SIG-M5 (cell line): ENCODE measurements around the gene HEATR5A.
"Not testable (repeated sequence)": the region's sequence is repeated elsewhere in the genome, so short reads cannot be mapped to it uniquely, and the experiment has no call there.

Experiments
- DNase-seq: peaks from one replicate; lab custom pipeline; 2025; lab: John Stamatoyannopoulos, UW

Gene HEATR5A

DNA sequence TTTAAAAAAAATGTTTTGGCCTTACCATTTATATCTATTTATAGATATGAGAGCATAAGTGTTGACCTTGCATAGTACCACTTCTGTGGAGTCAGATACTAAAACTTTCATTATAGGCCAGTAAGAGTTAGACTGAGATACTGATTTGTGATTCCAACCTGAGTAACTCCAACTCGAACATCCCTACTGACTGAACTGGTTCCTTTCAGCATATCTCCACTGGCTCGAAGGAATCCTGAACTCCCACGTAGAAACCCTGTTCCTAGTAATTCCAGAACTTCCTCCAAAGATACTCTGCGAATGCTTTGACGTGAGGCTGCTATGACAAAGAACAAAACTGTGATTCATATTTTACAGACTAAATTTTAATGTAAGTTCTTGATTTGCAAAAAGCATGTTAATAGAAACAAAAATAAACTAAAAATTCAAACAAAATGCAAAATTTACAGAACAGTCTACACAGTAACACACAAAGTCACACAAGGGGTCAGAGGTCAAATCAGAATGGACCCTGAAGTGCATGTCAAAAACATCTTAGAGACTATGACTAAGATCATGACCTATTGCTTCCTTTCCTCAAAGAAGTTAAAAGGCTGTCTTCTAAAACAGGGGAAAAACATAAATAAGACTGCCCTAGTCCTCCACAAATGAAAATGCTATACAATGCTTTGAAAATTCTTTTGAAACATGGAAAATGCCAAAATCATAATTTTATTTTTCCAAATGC lies 31.5 kb downstream of the HEATR5A start:
- no peak for DNase-seq

GRCh38 chr14:31387091-31387490 lies 33.3 kb downstream of the HEATR5A start:
- DNase-seq: no peak

- DNase-seq: no peak
These were observed 34.1 kb downstream of the HEATR5A start for GRCh38 chr14:31386271-31386670.

DNA sequence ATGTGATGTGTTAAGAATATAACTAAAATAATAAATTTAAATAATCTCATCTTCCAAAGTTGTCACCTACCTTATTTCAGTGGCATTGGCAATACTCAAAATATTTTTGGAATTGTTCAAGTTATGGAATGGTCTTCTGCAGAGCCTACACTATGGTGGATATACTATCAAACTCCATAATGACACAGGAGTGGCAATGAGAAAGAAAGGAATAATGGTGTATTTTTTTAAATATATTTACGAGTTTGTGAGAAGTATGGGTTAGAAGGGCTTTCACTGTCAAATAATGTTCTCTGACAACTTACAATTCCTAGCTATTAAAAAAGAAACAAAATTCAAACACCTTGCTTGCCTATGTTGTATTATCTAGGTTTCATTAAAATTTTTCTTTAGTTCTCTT lies 38.1 kb downstream of the HEATR5A start:
- no peak for DNase-seq

DNA sequence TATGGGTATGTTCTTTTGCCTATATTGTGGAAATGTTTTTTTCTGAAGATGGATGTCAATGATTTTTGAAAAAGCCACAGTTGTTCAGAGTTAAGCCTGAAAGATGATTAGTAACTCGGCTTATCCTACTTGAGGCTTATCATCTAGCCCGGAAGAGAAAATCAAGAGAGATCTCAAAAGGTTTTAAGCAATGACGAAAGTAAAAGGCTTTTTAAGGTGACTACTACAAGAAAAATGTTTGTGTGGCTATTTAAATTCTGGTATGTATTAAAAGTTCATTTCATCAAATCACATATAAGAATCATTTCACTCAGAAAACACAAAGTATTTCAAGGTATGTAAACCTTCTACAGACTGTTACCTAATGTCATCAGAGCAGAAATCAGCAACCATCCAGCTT lies 40.2 kb downstream of the HEATR5A start:
- no peak for DNase-seq

- not testable (repeated sequence) for DNase-seq
These were observed 41.0 kb downstream of the HEATR5A start for GRCh38 chr14:31379125-31379947.

GRCh38 chr14:31377433-31377832 lies 42.9 kb downstream of the HEATR5A start:
- DNase-seq: no peak

DNA sequence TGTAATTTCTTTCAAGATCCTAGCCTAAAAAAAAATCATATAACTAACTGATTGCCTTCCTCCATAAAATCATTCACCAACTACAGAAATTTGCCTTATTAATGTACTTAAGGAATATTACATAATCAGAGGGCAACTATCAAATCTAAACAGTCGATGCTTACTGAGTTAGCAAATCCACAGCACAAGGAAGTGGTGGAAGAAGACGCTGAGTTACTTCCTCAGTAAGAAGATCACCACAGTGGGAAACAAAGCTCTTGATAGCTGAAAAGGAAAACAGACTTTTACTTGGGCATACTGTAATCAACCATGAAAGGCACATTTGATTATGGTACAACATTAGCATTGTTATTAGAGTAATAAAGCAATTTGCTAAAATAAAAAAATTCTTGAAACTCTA lies 48.7 kb downstream of the HEATR5A start:
- DNase-seq: no peak

- no peak for DNase-seq
These were observed 56.8 kb downstream of the HEATR5A start for GRCh38 chr14:31363331-31364073.

GRCh38 chr14:31362746-31363145 lies 57.6 kb downstream of the HEATR5A start:
- no peak for DNase-seq

- DNase-seq: not testable (repeated sequence)
These were observed 58.6 kb downstream of the HEATR5A start for GRCh38 chr14:31361761-31362160.

- DNase-seq: no peak
These were observed 59.3 kb downstream of the HEATR5A start for GRCh38 chr14:31360919-31361662.

DNA sequence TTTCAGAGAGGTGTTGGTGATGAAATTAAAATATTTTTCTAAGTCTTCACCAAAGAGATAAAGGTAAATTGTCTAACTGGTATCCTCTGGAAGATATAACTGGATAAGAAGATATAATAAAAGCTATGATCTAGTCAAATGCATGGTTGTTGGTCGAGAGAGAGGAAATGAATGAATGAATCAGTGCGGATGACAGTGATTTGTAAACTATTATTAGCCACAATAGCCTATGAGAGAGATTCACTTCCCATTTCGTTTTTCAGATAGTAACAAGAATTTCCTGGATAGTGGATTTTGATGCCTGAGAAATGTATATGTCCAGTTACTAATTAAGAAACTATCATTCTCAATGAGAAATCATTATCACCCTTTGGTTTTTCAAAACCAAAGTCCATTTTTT lies 63.1 kb downstream of the HEATR5A start:
- DNase-seq: no peak

DNA sequence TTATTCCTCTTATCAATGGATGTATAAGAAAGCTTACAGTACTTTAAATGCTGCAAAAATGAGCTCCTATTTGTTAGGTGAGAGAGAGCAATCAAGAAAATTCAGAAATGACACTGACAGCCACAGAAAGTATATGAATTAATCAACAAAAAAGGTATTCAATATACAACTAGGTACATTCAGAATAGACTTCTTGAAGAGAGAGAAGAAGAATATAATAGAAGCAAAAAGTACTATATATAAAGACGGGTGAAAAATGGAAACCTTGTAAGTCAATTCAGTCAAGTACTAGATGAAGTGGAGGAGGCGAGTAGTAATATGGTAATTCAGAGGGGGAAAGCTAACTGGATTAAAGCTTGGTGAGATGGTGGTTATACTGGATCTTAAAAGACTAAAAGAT lies 74.3 kb downstream of the HEATR5A start:
- DNase-seq: no peak

DNA sequence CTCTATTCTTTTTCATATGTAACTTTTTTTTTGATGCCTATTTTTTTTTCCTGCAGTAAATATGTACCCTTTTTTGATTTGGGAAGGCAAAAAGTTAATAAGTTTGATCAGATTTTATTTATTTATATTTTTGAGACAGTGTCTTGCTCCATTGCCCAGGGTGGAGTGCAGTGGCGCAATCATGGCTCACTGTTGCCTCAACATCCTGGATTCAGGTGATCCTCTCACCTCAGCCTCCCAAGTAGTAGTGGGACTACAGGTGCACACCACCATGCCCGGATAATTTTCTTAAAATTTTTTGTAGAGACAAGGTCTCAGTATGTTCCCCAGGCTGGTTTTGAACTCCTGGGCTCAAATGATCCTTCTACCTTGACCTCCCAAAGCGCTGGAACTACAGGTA lies 79.1 kb downstream of the HEATR5A start:
- no peak for DNase-seq

DNA sequence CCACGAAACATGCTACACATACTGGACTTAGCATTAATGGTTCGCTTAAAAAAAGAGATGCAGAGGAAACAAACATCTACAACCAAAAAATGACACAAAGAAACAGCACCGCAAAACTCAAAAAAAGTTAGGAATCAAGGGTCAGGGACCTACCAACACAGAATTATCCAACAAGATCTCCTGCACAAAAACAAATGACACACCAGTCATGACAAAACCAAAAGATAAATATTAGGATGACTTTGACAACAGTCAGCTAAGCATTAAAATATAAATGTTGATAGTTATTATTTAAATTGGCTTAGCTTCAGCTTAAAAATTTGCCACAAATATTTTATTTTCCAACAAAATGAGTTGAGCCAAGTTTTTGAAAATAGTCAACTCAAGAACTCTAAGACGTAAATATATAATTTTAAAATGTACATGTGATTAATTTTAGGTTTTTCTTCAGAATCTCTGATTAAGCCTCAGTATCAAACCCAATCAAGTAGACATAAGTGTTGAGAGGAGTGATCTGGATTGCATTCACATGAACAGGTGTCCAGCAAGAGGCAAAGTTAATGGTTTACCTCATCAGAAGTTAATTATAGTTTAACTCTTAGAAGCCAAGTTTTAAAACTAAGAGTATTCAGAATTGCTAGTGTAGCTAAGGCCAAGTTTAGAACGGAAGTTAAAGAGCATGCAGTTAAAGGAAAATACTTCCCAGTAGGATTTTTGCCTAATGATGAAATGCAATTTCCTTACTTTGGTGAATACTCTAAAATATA lies 79.9 kb downstream of the HEATR5A start:
- no peak for DNase-seq

DNA sequence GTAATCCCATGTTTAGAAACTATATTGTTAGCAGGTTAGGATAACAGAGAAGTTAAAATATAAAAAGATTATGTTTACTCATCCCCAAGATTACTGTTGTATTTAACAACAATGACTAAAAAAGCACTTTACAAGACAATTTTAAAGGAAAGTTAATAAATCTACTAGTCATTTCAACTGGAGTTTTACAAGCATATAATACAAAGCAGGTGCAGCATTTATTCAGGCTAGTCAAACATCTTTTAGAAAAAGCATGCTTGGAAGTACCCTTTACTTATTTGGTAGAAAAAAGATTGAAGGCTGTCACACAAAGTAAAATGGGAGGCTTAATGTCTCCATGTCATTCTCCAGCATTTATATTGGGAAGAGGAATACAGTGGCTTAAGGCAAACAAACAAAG lies 80.6 kb downstream of the HEATR5A start:
- no peak for DNase-seq

DNA sequence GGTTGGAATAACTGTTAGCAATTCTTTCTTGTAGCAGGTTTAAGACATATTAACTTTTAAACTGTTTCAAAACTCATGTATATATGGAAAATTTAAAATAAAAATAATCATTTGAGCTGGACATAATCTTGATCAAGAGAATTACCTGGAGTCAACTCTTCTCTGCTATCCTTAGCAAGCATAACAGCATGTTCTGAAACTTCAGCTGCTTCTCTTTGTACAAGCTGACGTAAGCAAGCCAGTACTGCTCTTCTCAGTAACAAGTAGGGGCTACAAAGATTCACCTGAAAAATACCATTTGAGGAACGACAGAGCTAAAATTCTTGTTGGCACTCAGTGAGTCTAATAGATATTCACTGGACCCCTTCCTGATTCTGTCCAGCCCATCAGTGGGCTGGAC lies 83.0 kb downstream of the HEATR5A start:
- no peak for DNase-seq

- DNase-seq: peak; percentile 48
These were observed 83.7 kb downstream of the HEATR5A start for GRCh38 chr14:31336646-31337045.

DNA sequence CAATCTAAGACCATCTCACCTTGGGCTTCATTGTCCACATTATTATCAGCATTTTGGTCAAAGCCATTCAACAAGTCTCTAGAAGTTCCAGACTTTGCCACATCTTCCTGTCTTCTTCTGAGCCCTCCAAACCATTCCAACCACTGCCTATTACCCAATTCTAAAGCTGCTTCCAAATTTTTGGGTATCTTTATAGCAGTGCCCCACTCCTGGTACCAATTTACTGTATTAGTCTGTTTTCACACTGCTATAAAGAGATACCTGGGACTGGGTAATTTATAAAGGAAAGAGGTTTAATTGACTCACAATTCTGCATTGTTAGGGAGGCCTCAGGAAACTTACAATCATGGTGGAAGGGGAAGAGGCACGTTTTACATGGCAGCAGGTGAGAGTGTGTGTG lies 89.0 kb downstream of the HEATR5A start:
- not testable (repeated sequence) for DNase-seq

DNA sequence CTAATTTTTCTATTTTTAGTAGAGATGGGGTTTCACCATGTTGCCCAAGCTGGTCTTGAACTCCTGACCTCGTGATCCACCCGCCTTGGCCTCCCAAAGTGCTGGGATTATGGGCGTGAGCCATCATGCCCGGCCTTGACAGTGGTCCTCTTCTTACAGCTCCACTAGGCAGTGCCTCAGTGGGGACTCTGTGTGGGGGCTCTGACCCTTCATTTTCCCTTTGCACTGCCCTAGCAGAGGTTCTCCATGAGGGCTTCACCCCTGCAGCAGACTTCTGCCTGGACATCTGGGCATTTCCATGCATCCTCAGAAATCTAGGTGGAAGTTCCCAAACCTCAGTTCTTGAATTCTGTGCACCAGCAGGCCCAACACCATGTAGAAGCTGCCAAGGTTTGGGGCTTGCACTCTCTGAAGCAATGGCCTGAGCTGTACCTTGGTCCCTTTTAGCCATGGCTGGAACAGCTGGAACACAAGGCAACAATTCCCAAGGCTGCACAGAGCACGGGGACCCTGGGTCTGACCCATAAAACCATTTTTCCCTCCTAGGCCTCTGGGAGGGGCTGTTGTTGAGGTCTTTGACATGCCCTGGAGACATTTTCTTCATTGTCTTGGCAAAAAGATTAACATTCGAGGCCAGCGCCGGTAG lies 90.4 kb downstream of the HEATR5A start:
- not testable (repeated sequence) for DNase-seq
